Endodermal cell (in vitro differentiated cells): ENCODE data around the gene ADAMTS2. TPM values are rescaled to one million over a fixed set of nuclear protein-coding genes. Genes with fewer than 3 reads are reported as not detected.

Experiments used
- DNase-seq: peaks from one replicate; pipeline ENCODE4 v3.0.0-alpha.2; 2017
- H3K27ac ChIP-seq: 2 replicates; pipeline ENCODE4 v1.5.1; 2013; ENCODE audit warnings: mild to moderate bottlenecking, low read depth, low read length, moderate library complexity
- H3K27me3 ChIP-seq: 2 replicates; pipeline ENCODE4 v1.6.1; 2013; ENCODE audit warnings: mild to moderate bottlenecking, low read length, moderate library complexity; ENCODE audit not compliant: insufficient read depth, control insufficient read depth, poor library complexity, severe bottlenecking
- H3K36me3 ChIP-seq: 2 replicates; pipeline ENCODE4 v1.7.0; 2013; ENCODE audit warnings: mild to moderate bottlenecking, low read length, moderate library complexity; ENCODE audit not compliant: control insufficient read depth, insufficient read depth
- H3K4me1 ChIP-seq: one replicate; pipeline ENCODE4 v1.7.0; 2013; ENCODE audit warnings: low read length; ENCODE audit not compliant: control insufficient read depth, insufficient read depth
- H3K4me3 ChIP-seq: 2 replicates; pipeline ENCODE4 v1.5.1; 2013; ENCODE audit warnings: mild to moderate bottlenecking, low read length, moderate library complexity
- H3K9ac ChIP-seq: 2 replicates; pipeline ENCODE4 v1.6.1; 2013; ENCODE audit warnings: mild to moderate bottlenecking, low read length, moderate library complexity; ENCODE audit not compliant: poor library complexity, severe bottlenecking; ENCODE audit errors: extremely low read depth
- H3K9me3 ChIP-seq: 2 replicates; pipeline ENCODE4 v1.6.1; 2013; ENCODE audit warnings: mild to moderate bottlenecking, low read length, moderate library complexity; ENCODE audit not compliant: control insufficient read depth
- H3K27ac Mint-ChIP-seq: 2 replicates; pipeline ENCODE4 v1.8.0; 2020; ENCODE audit warnings: mixed read lengths
- H3K27me3 Mint-ChIP-seq: 2 replicates; pipeline ENCODE4 v1.8.0; 2021; ENCODE audit warnings: mild to moderate bottlenecking, mixed read lengths; ENCODE audit not compliant: insufficient read depth
- H3K36me3 Mint-ChIP-seq: 2 replicates; pipeline ENCODE4 v1.8.0; 2020; ENCODE audit warnings: low read depth, mixed read lengths
- H3K4me1 Mint-ChIP-seq: 2 replicates; pipeline ENCODE4 v1.8.0; 2020; ENCODE audit warnings: mixed read lengths
- H3K4me3 Mint-ChIP-seq: 2 replicates; pipeline ENCODE4 v1.8.0; 2020; ENCODE audit warnings: mild to moderate bottlenecking, moderate library complexity, mixed read lengths
- H3K9me3 Mint-ChIP-seq: 2 replicates; pipeline ENCODE4 v1.8.0; 2020; ENCODE audit warnings: mild to moderate bottlenecking, mixed read lengths
- CTCF ChIP-seq: fragments of 200-600 bp; sonication (generic); conservative IDR thresholded peaks from 2 replicates; pipeline ENCODE4 v1.5.0; 2021; ENCODE audit warnings: antibody characterized with exemption, mild to moderate bottlenecking
- WGBS, 2 experiments: methylation state at CpG; one replicate each; pipeline versions ENCODE4 v1.1.5 to v1.1.7; 2013; ENCODE audit warnings: missing lambda C conversion rate in 2 of 2, mixed read lengths in 1 of 2; ENCODE audit not compliant: insufficient coverage in 1 of 2, insufficient read length in 1 of 2; 5-methylcytosine and 5-hydroxymethylcytosine counted together
- total RNA-seq, 2 donors: library from RNA; stranded (reverse); fragmentation: NEBNext Ultra II Directional in 1 of 2; extraction: Animal tissue kit (Norgen Biotek cat#: 25700) in 1 of 2; gene quantifications; 2 replicates in 1 of 2; 3 replicates in 1 of 2; pipeline ENCODE4 v1.2.1, GENCODE V29; 2021

ADAMTS2 gene
- total RNA-seq, 2 donors from 2014 or later: 1.2 to 2.6 TPM

- Histone ChIP-seq H3K27me3 (no peaks in the 10 kb centered on the region), H3K4me1 (no peaks in the 10 kb centered on the region), H3K4me3 (no peak overlapping the region), H3K27ac (no peak overlapping the region), H3K36me3 (no peaks in the 10 kb centered on the region), H3K9me3 (peaks cover 19% of the 10 kb centered on the region), H3K9ac (no peak overlapping the region)
- Mint-ChIP-seq H3K36me3 (no peaks in the 10 kb centered on the region), H3K27me3 (peaks cover 2% of the 10 kb centered on the region), H3K27ac (no peak overlapping the region), H3K4me1 (no peaks in the 10 kb centered on the region), H3K4me3 (no peak overlapping the region), H3K9me3 (peaks cover 68% of the 10 kb centered on the region)
- 88 to 90% methylated on average over 6 to 13 of the region's 13 CpGs for WGBS, 2 experiments
- no peak for TF ChIP-seq CTCF
- peak; percentile 8 for DNase-seq
These were observed 232.1 kb downstream of the ADAMTS2 start for GRCh38 chr5:179113143-179113530.

- H3K36me3 Mint-ChIP-seq: no peaks in the 10 kb centered on the region
- H3K9me3 Mint-ChIP-seq: peaks cover 69% of the 10 kb centered on the region
- Histone ChIP-seq H3K27ac (no peak overlapping the region), H3K27me3 (no peaks in the 10 kb centered on the region), H3K4me1 (no peaks in the 10 kb centered on the region), H3K9me3 (peaks cover 24% of the 10 kb centered on the region), H3K4me3 (no peak overlapping the region), H3K9ac (no peak overlapping the region), H3K36me3 (no peaks in the 10 kb centered on the region)
- DNase-seq: peak; percentile 12
- no peak overlapping the region for H3K4me3 Mint-ChIP-seq
- H3K4me1 Mint-ChIP-seq: no peaks in the 10 kb centered on the region
- no peak for TF ChIP-seq CTCF
- 84 to 89% methylated on average over 8 to 12 of the region's 12 CpGs for WGBS, 2 experiments
- peaks cover 2% of the 10 kb centered on the region for H3K27me3 Mint-ChIP-seq
- no peak overlapping the region for H3K27ac Mint-ChIP-seq
These were observed 232.7 kb downstream of the ADAMTS2 start for GRCh38 chr5:179112469-179113142.

- WGBS, 2 experiments: 77 to 78% methylated on average over 14 to 21 of the region's 21 CpGs
- H3K27ac ChIP-seq: no peak overlapping the region
- Mint-ChIP-seq H3K9me3 (peaks cover 75% of the 10 kb centered on the region), H3K4me3 (no peak overlapping the region), H3K36me3 (no peaks in the 10 kb centered on the region), H3K27ac (no peak overlapping the region), H3K27me3 (no peaks in the 10 kb centered on the region), H3K4me1 (no peaks in the 10 kb centered on the region)
- H3K36me3 ChIP-seq: no peaks in the 10 kb centered on the region
- peaks cover 32% of the 10 kb centered on the region for H3K9me3 ChIP-seq
- no peak for TF ChIP-seq CTCF
- no peaks in the 10 kb centered on the region for H3K27me3 ChIP-seq
- peak; percentile 11 for DNase-seq
- H3K4me1 ChIP-seq: no peaks in the 10 kb centered on the region
- no peak overlapping the region for H3K4me3 ChIP-seq
- no peak overlapping the region for H3K9ac ChIP-seq
These were observed 233.7 kb downstream of the ADAMTS2 start for GRCh38 chr5:179111267-179112207.
